ENCODE measurements around the gene EYA2.
"Not testable (repeated sequence)": the region's sequence is repeated elsewhere in the genome, so short reads cannot be mapped to it uniquely, and the experiment has no call there.

EYA2 gene

GRCh38 chr20:46959081-46959692 lies 64.5 kb downstream of the EYA2 start:
- no peak for DNase-seq

- no peak for DNase-seq
Observed at GRCh38 chr20:46959821-46960220, 65.2 kb downstream of the EYA2 start.

DNA sequence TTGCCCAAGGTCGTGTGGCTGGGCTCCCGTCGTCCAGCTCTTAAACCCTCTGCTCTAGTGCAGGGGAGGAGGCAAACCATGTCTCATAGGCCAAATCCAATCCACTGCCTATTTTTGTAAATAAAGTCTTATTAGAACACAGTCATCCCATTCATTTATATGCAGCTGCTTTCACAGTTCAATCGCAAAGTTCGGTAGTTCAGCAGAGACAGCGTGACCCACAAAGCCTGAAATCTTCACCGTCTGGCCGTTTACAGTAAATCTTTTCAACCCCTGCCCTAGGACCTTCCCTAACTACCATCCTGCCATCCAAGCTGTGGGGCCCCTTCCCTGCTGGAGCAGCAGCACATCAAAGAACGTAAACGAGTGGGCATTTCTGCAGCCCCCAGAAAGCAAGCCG lies 65.9 kb downstream of the EYA2 start:
- DNase-seq, result no peak

GRCh38 chr20:46961968-46962367 lies 67.3 kb downstream of the EYA2 start:
- DNase-seq, result not testable (repeated sequence)

DNA sequence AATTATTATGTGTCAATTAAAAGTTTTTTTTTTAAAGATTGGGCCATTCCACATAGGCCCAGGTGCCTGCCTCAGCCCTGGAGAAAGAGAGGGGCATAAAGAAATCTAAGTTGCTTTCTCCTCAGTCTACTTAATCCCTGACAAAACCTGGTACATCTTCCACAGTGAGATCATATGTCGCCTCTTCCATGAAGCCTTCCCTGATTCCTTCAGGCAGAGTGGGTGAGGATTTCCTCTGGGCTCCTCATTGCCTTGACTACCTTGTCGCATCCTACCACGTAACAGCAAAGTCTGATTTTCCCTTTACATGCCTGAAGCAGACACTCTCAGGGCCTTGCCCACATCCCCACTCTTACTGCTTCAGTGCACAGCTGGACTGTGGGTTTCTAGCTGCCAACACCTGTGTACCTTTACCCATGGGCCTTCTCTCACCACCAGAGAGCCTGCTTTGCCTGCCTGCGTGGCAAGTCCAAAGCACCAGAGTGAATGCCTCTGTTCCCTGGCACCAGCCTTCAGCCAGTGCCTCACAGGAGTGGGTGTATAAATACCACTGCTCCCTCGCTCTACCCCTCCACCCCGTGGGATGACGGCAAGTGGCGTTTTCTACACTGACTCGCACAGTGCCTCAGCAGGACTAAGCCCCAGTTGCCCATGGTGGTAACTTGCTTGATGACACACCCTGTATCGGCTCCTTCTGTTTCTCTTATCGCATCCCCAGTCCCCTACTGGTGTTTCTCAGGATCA lies 68.0 kb downstream of the EYA2 start:
- DNase-seq, result no peak

DNA sequence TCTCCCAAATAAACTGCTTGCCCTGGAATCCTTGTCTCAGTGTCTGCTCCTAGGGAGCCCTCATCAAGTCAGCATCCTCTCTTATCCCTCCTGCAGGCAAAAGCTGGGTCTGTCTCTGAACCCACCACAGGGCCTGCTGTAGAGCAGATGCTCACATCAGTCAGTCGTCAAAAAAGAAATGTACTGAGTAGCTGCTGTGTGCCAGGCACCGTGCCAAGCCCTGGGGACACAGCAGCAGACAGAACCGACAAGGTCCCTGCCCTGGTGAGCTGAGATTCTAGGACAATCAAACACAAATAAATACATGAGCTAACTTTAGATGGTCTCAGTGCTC lies 68.5 kb downstream of the EYA2 start:
- no peak for DNase-seq

GRCh38 chr20:46963758-46964617 lies 69.3 kb downstream of the EYA2 start:
- no peak for DNase-seq

- DNase-seq, result no peak
Observed at GRCh38 chr20:46964618-46965455, 70.2 kb downstream of the EYA2 start.

GRCh38 chr20:46965477-46965876 lies 70.8 kb downstream of the EYA2 start:
- DNase-seq, result no peak

GRCh38 chr20:46967646-46968045 lies 73.0 kb downstream of the EYA2 start:
- DNase-seq, result no peak

GRCh38 chr20:46970937-46971630 lies 76.4 kb downstream of the EYA2 start:
- no peak for DNase-seq

GRCh38 chr20:46973766-46974165 lies 79.1 kb downstream of the EYA2 start:
- DNase-seq, result no peak

GRCh38 chr20:46974669-46975434 lies 80.2 kb downstream of the EYA2 start:
- no peak for DNase-seq

GRCh38 chr20:46975976-46976375 lies 81.3 kb downstream of the EYA2 start:
- DNase-seq, result no peak

DNA sequence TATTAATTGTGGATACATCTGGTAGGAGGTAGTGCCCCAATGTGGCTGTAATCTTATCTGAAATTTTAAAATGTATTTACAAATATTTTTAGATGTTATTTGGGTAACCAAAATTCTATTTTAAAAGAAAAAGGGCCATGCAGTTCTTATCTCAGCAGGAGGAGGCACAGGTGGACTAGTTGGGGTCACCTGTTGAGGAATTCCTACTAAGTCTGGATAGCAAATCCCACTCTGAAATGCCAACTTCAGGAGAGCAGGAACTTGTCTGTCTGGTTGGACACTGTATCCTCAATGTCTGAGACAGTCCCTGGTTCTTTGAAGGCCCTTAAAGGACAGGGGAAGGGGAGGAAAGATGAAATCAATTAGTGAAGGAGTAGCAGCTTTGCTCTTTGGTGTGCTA lies 82.6 kb downstream of the EYA2 start:
- DNase-seq, result no peak

DNA sequence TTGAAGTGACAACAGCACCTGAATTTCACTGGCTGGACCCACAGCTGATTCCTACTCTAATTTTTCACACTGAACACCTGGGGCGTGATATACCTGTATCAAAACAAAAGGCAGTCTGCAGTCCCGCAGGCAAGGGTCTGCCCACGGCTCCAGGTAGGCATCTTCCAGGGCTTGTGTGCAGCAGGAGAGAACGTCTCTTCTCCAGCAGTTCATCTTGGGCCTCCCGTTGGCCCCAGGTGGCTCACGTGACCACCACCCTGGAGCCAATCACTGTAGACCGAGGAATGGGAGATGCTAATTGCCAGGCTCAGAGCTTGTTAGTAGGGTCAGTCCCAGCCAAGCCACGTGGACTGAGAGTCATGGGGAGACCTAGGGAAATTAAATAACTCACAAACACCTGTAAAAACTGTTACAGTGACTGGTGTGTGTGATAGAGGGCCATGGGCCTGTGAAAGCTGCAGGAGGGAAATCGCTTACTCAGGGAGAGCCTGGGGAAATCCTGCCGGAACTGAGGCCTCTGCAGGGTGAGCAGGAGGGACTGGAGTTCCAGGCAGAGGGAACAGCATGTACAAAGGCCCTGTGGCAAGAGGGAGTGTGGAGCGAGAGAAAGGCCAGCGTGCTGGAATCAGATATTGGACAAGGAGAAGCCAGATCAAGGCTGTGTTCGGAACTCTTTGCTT lies 83.4 kb downstream of the EYA2 start:
- no peak for DNase-seq

- no peak for DNase-seq
Observed at GRCh38 chr20:46978951-46979491, 84.4 kb downstream of the EYA2 start.

GRCh38 chr20:46979603-46980241 lies 85.1 kb downstream of the EYA2 start:
- DNase-seq, result no peak

GRCh38 chr20:46981184-46981583 lies 86.5 kb downstream of the EYA2 start:
- DNase-seq, result no peak

DNA sequence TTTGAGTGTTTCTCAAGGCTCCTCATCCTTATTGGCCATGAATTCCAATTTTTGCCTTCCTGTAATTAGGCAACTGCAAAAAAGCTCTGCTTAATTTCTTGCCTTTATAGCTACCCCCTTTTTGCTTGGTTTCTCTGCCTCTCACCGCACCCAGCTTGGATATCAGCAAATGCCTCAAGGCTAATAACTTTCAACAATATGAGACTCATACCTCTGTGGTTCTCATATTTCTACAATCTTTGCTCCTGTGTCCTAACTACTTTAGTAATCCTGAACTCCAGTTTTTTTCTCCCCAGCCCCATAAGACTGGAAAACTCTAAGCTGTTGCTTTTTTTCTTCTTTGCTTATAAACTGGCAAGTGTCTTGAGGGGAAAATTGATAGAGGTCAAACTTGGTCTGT lies 88.8 kb downstream of the EYA2 start:
- no peak for DNase-seq
